CD4-positive, alpha-beta T cell treated with Interleukin-17A for 1 hour (primary cell): ENCODE measurements around the gene BAAT.

ENCODE experiments used
- DNase-seq: peaks from one replicate; pipeline ENCODE4 v3.0.0-alpha.2; 2020

Gene BAAT

GRCh38 chr9:101398068-101398929, 13.5 kb upstream of the BAAT start, which contains the start of the genes MRPL50 and ZNF189:
Gene MRPL50, minus strand, starts transcription at chr9:101398618. Its CDS starts 26 bp downstream, at chr9:101398592.
Gene ZNF189, plus strand, starts transcription at chr9:101398851. Its CDS starts 306 bp downstream, at chr9:101399157.
- DNase-seq: peak; percentile 99

- no peak for DNase-seq
Measured at GRCh38 chr9:101397746-101398067, 12.9 kb upstream of the BAAT start.

GRCh38 chr9:101394687-101395086, 9.9 kb upstream of the BAAT start:
- no peak for DNase-seq

- no peak for DNase-seq
Measured at GRCh38 chr9:101393135-101393534, 8.3 kb upstream of the BAAT start.

- no peak for DNase-seq
Measured at GRCh38 chr9:101388507-101388993, 3.7 kb upstream of the BAAT start.

GRCh38 chr9:101387871-101388506, 3.2 kb upstream of the BAAT start:
- peak; percentile 57 for DNase-seq

GRCh38 chr9:101383361-101383760, 1.4 kb downstream of the BAAT start:
- DNase-seq: no peak

GRCh38 chr9:101381833-101382342, 2.9 kb downstream of the BAAT start:
- no peak for DNase-seq

GRCh38 chr9:101381118-101381517, 3.7 kb downstream of the BAAT start:
- DNase-seq: no peak

- DNase-seq: no peak
Measured at GRCh38 chr9:101380295-101380694, 4.5 kb downstream of the BAAT start.

- DNase-seq: no peak
Measured at GRCh38 chr9:101376111-101376848, 8.5 kb downstream of the BAAT start.

GRCh38 chr9:101375546-101375945, 9.3 kb downstream of the BAAT start:
- DNase-seq: no peak

GRCh38 chr9:101372327-101373118, 12.3 kb downstream of the BAAT start:
- no peak for DNase-seq

- no peak for DNase-seq
Measured at GRCh38 chr9:101371813-101372212, 13.0 kb downstream of the BAAT start.

GRCh38 chr9:101369884-101370531, 14.8 kb downstream of the BAAT start:
- no peak for DNase-seq

GRCh38 chr9:101369286-101369685, 15.5 kb downstream of the BAAT start:
- no peak for DNase-seq

GRCh38 chr9:101367323-101367722, 17.5 kb downstream of the BAAT start:
- no peak for DNase-seq

- DNase-seq: no peak
Measured at GRCh38 chr9:101366038-101366756, 18.6 kb downstream of the BAAT start.

GRCh38 chr9:101365181-101365580, 19.6 kb downstream of the BAAT start:
- DNase-seq: no peak

- DNase-seq: no peak
Measured at GRCh38 chr9:101362450-101362849, 22.4 kb downstream of the BAAT start.

GRCh38 chr9:101360647-101361046, 24.2 kb downstream of the BAAT start:
- no peak for DNase-seq
